SU-DHL-6 (cell line): Measurements from ENCODE around the gene GRIK4.

Experiments used
- H2AFZ ChIP-seq: fragments of 200-600 bp; sonication (generic); 2 replicates; pipeline ENCODE4 v1.6.1; 2014; ENCODE audit warnings: low read depth, mild to moderate bottlenecking, moderate library complexity, mixed read lengths, antibody characterized with exemption, low read length; ENCODE audit not compliant: severe bottlenecking
- H3F3A ChIP-seq: fragments of 200-600 bp; shearing (Covaris generic); 2 replicates; pipeline ENCODE4 v1.6.0; 2016; ENCODE audit warnings: antibody characterized with exemption, mild to moderate bottlenecking; ENCODE audit not compliant: insufficient read depth
- H3K27ac ChIP-seq: fragments of 200-600 bp; sonication (generic); 2 replicates; pipeline ENCODE4 v1.5.1; 2016; ENCODE audit warnings: low read depth, mild to moderate bottlenecking, low read length, moderate library complexity, mixed read lengths
- H3K27me3 ChIP-seq: fragments of 200-600 bp; sonication (generic), shearing (Covaris generic); 2 replicates; pipeline ENCODE4 v1.6.0; 2014; ENCODE audit warnings: mild to moderate bottlenecking, low read length
- H3K36me3 ChIP-seq: fragments of 200-600 bp; sonication (generic); 2 replicates; pipeline ENCODE4 v1.6.1; 2014; ENCODE audit warnings: mild to moderate bottlenecking, low read length, mixed read lengths
- H3K4me2 ChIP-seq: fragments of 300-600, 200-600 bp; shearing (Covaris generic), sonication (generic); 2 replicates; pipeline ENCODE4 v1.6.0; 2014; ENCODE audit warnings: low read length, low read depth, mild to moderate bottlenecking; ENCODE audit not compliant: poor library complexity, severe bottlenecking
- H3K4me3 ChIP-seq: fragments of 200-600 bp; sonication (generic); 2 replicates; pipeline ENCODE4 v1.5.1; 2014; ENCODE audit warnings: antibody characterized with exemption, low read length, mild to moderate bottlenecking, mixed read lengths; ENCODE audit not compliant: insufficient read depth, poor library complexity, severe bottlenecking
- H3K79me2 ChIP-seq: fragments of 200-600 bp; sonication (generic); 2 replicates; pipeline ENCODE4 v1.6.1; 2014; ENCODE audit warnings: mild to moderate bottlenecking, low read length, moderate library complexity; ENCODE audit not compliant: insufficient read depth
- H3K9ac ChIP-seq: fragments of 200-600 bp; sonication (generic); 2 replicates; pipeline ENCODE4 v1.7.0; 2014; ENCODE audit warnings: mild to moderate bottlenecking, low read length
- H3K9me2 ChIP-seq: fragments of 200-600 bp; sonication (generic); replicated peaks from 2 replicates; pipeline ENCODE4 v1.6.1; 2014; ENCODE audit warnings: low read length; ENCODE audit not compliant: insufficient read depth
- H3K9me3 ChIP-seq: fragments of 200-600 bp; sonication (generic); 2 replicates; pipeline ENCODE4 v1.6.1; 2014; ENCODE audit warnings: low read length, mixed read lengths; ENCODE audit not compliant: insufficient read depth
- H4K20me1 ChIP-seq: fragments of 200-600 bp; sonication (generic); 2 replicates; pipeline ENCODE4 v1.6.1; 2014; ENCODE audit warnings: low read depth, mild to moderate bottlenecking, antibody characterized with exemption, low read length, moderate library complexity, mixed read lengths
- CTCF ChIP-seq: fragments of 200-600 bp; sonication (generic); IDR thresholded peaks from one replicate; pipeline ENCODE4 v1.5.1; 2017; ENCODE audit warnings: antibody characterized with exemption, mild to moderate bottlenecking, low read length, moderate library complexity; ENCODE audit not compliant: insufficient read depth, poor library complexity, severe bottlenecking
- EZH2phosphoT487 ChIP-seq: fragments of 200-600 bp; sonication (generic), shearing (Covaris generic); conservative IDR thresholded peaks from 2 replicates; pipeline ENCODE4 v1.6.1; 2018; ENCODE audit warnings: mild to moderate bottlenecking, antibody characterized with exemption, low read length, moderate library complexity, mixed read lengths

The GRIK4 gene

GRCh38 chr11:120509346-120510053 is 2.0 kb upstream of the GRIK4 start:
- no peaks in the 10 kb centered on the region for H4K20me1 ChIP-seq
- TF ChIP-seq CTCF (no peak), EZH2phosphoT487 (no peak)
- no peak overlapping the region for H3K4me3 ChIP-seq
- no peaks in the 10 kb centered on the region for H3K9me3 ChIP-seq
- no peaks in the 10 kb centered on the region for H3K36me3 ChIP-seq
- no peaks in the 10 kb centered on the region for H3F3A ChIP-seq
- no peaks in the 10 kb centered on the region for H3K79me2 ChIP-seq
- H3K4me2 ChIP-seq, result no peak overlapping the region
- H3K9ac ChIP-seq, result no peak overlapping the region
- H3K9me2 ChIP-seq, result no peaks in the 10 kb centered on the region
- no peak overlapping the region for H3K27ac ChIP-seq
- H3K27me3 ChIP-seq, result no peaks in the 10 kb centered on the region
- no peak overlapping the region for H2AFZ ChIP-seq

DNA sequence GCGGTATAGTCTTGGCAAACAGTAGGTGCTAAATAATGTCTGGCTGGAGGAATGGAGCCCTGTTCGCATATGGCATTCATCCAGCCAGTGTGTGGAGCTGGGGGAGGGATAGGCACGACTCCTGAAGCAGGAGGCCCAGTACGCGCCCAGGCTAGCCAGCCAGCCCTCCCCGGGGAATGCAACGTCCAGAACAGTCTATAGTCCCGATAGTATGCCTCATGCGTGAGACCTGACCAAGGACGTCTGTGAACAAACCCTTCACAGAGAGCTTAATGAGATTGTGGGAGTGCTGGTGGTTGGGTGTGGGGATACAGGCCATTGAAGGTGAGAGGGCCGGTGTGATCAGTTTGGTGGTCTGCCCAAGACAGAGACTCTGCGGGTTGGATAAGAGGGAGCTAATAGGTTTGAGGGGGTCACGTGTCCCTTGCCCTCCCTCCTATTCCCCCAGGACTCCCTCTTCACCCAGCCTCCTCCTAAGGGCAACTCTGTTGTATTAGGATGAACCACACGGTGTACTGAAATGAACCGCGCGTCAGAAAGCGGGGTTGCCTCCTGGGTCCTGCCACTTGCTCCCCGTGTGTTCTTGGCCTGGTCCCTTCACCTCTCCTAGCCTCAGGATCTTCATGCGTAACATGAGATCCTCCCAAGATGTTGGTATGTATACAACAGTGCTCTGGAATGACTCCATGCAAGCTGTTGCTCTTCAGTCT is 987 bp upstream of the GRIK4 start:
- Histone ChIP-seq H3K9me2 (no peaks in the 10 kb centered on the region), H3K9me3 (no peaks in the 10 kb centered on the region), H3K36me3 (no peaks in the 10 kb centered on the region), H3F3A (no peaks in the 10 kb centered on the region), H4K20me1 (no peaks in the 10 kb centered on the region), H3K4me3 (no peak overlapping the region), H2AFZ (no peak overlapping the region), H3K27me3 (no peaks in the 10 kb centered on the region), H3K27ac (no peak overlapping the region), H3K79me2 (no peaks in the 10 kb centered on the region), H3K4me2 (no peak overlapping the region), H3K9ac (no peak overlapping the region)
- TF ChIP-seq EZH2phosphoT487 (no peak), CTCF (no peak)

DNA sequence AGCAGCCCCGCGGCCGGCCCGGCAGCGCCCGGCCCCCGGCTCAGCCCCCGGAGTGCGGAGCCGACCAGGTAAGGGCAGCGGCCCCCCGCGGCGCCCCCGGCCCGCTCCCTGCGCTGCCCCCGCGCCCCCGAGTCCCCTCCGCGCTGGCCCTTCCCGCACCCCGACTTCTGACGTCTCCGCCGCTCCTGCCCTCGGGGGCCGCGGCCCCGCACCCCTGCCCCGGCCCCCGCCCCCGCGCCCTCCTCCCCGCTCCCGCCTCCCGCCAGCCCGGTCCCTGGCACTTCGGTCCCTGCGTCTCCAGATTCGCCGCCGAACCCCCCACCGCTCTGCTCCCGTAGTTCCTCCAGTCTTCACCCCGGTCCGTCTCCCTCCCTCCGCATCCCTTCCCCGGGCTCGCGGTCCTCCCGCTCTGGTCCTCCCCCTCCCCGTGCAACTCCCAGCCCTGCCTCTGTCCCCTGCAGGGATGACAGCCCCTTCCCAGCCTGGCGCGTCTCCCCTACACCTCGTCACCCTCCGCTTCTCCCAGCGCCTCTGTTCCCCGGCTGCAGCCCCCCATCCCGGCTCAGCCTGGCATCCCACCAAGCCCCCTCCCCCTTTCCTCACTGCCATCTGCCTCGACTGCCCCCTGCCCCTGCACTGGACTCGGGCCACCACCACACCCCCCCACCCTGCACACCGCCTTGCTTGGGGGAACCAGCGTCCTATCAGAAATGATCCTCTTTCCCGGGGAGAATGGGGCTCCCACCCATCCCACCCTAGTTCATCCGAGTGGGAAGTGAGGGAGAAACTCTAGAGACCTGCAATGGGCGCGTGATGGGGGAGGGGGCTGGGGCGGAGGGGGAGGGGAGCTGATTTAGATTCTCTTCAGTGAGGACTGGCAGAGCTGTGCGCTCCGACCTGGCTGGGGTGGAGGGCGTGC is 531 bp downstream of the GRIK4 start:
- H3K4me2 ChIP-seq, result no peak overlapping the region
- TF ChIP-seq EZH2phosphoT487 (no peak), CTCF (no peak)
- H4K20me1 ChIP-seq, result no peaks in the 10 kb centered on the region
- H3K4me3 ChIP-seq, result no peak overlapping the region
- no peaks in the 10 kb centered on the region for H3K27me3 ChIP-seq
- H3K9me2 ChIP-seq, result no peaks in the 10 kb centered on the region
- H2AFZ ChIP-seq, result no peak overlapping the region
- H3K9me3 ChIP-seq, result no peaks in the 10 kb centered on the region
- no peaks in the 10 kb centered on the region for H3F3A ChIP-seq
- H3K79me2 ChIP-seq, result no peaks in the 10 kb centered on the region
- no peak overlapping the region for H3K27ac ChIP-seq
- H3K9ac ChIP-seq, result no peak overlapping the region
- no peaks in the 10 kb centered on the region for H3K36me3 ChIP-seq
